ENCODE data around the gene DPP8. TPM values are rescaled to one million over a fixed set of nuclear protein-coding genes. Genes with fewer than 3 reads are reported as not detected.

Gene DPP8
- polyA plus RNA-seq, 2 of the 4 experiments (the other 2 are of a cell fraction): 24.4 to 41.8 TPM

GRCh38 chr15:65535192-65535591, 17.7 kb upstream of the DPP8 start:
- no peaks in the 10 kb centered on the region for H3K9me3 ChIP-seq
- CTCF ChIA-PET: interaction anchor here (0.6 kb wide), 1 partner anchor 55 kb away, joined by 3 read pairs; no protein-coding TSS in a partner anchor
- POLR2A ChIA-PET: no interaction called here
- H3K4me2 ChIP-seq: no peak overlapping the region
- ATAC-seq (no peak), DNase-seq (ENCODE audit: low read depth in 1 of 2, low spot score in 1 of 2) (no peak), FAIRE-seq (no peak)
- H3K27ac ChIP-seq: no peak overlapping the region
- WGBS (ENCODE audit: missing lambda C conversion rate): 85% methylated on average over 4 of the region's 4 CpGs
- H3K4me3 ChIP-seq: no peak overlapping the region
- peaks cover 40% of the 10 kb centered on the region for H3K4me1 ChIP-seq
- no peak for TF ChIP-seq POLR2AphosphoS2 (conservative IDR thresholded peaks at IDR 0.05; ENCODE audit: low read length)
- no peak for TF ChIP-seq MAX (IDR thresholded peaks at IDR 0.05)
- TF ChIP-seq FOXS1 (CRISPR knock-in tag; IDR thresholded peaks at IDR 0.05): no peak
- TF ChIP-seq RNF2 (IDR thresholded peaks at IDR 0.05; ENCODE audit: borderline replicate concordance, low read depth): no peak
- TF ChIP-seq HES2 (IDR thresholded peaks at IDR 0.05): no peak
- TF ChIP-seq HOXA7 (CRISPR knock-in tag; IDR thresholded peaks at IDR 0.05): no peak
- TF ChIP-seq JUNB (IDR thresholded peaks at IDR 0.05): no peak
- no peak for TF ChIP-seq EHMT2 (IDR thresholded peaks at IDR 0.05; ENCODE audit: low read depth)
- TF ChIP-seq REST (IDR thresholded peaks at IDR 0.05): no peak
- TF ChIP-seq NPAS2 (CRISPR knock-in tag; IDR thresholded peaks at IDR 0.05; ENCODE audit: borderline replicate concordance): no peak
- no peak for TF ChIP-seq BHLHE40 (IDR thresholded peaks at IDR 0.05; ENCODE audit: low read depth, low read length)
- no peak for TF ChIP-seq HOXB5 (CRISPR knock-in tag; IDR thresholded peaks at IDR 0.05)
- TF ChIP-seq HDAC2 (IDR thresholded peaks at IDR 0.05): no peak
- no peak for TF ChIP-seq FOSL2 (IDR thresholded peaks at IDR 0.05)
- TF ChIP-seq FOSL2 (CRISPR knock-in tag; IDR thresholded peaks at IDR 0.05): no peak

GRCh38 chr15:65533057-65533756, 15.7 kb upstream of the DPP8 start:
- ATAC-seq: no peak
- Histone ChIP-seq H3K4me2 (peak overlapping the region; percentile 95), H3K27ac (no peak overlapping the region), H3K9me3 (no peaks in the 10 kb centered on the region), H3K4me1 (peaks cover 44% of the 10 kb centered on the region), H3K4me3 (no peak overlapping the region)
- ChIA-PET POLR2A (no interaction called here), CTCF (interaction anchor here (1.0 to 1.4 kb wide), 2 partner anchors 16 to 62 kb away, joined by 3 read pairs; no protein-coding TSS in a partner anchor)
- TF ChIP-seq KDM5A (IDR thresholded peaks at IDR 0.05) (no peak), BCL3 (IDR thresholded peaks at IDR 0.05) (no peak), BHLHE40 (IDR thresholded peaks at IDR 0.05; ENCODE audit: low read depth, low read length) (no peak), TP53 (CRISPR knock-in tag; IDR thresholded peaks at IDR 0.05) (no peak), REST (IDR thresholded peaks at IDR 0.05) (no peak), ZC3H11A (IDR thresholded peaks at IDR 0.05) (no peak), RAD21 (conservative IDR thresholded peaks at IDR 0.05 in 1 of 2, IDR thresholded peaks at IDR 0.05 in 1 of 2) (no peak)
- FAIRE-seq: no peak
- DNase-seq (ENCODE audit: low read depth in 1 of 2, low spot score in 1 of 2): no peak
- WGBS (ENCODE audit: missing lambda C conversion rate): 58% methylated on average over 5 of the region's 5 CpGs

Measured in A549 (cell line).